Cerebellar nuclear complex (tissue), 1 donor: Measurements from ENCODE around the gene OR5M11.
"Not testable (repeated sequence)": the region's sequence is repeated elsewhere in the genome, so short reads cannot be mapped to it uniquely, and the experiment has no call there.

ENCODE experiments used
- DNase-seq, 2 experiments: peaks; one replicate each; lab custom pipeline; 2025; lab: John Stamatoyannopoulos, UW

The OR5M11 gene

GRCh38 chr11:56543157-56543556 is at the start of gene OR5M11:
TSS of gene OR5M11 (minus strand) at chr11:56543257. CDS start at chr11:56543257, 0 bp downstream.
- DNase-seq = no peak

DNA sequence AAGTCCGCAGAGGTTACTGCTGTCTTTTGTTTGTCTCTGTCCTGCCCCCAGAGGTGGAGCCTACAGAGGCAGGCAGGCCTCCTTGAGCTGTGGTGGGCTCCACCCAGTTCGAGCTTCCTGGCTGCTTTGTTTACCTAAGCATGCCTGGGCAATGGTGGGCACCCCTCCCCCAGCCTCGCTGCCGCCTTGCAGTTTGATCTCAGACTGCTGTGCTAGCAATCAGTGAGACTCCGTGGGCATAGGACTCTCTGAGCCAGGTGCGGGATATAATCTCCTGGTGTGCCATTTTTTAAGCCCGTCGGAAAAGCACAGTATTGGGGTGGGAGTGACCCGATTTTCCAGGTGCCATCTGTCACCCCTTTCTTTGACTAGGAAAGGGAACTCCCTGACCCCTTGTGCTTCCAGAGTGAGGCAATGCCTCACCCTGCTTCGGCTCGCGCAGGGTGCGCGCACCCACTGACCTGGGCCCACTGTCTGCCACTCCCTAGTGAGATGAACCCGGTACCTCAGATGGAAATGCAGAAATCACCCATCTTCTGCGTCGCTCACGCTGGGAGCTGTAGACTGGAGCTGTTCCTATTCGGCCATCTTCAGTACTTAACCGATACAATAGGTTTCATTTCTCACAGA is 49.1 kb upstream of the OR5M11 start:
- DNase-seq = not testable (repeated sequence)

DNA sequence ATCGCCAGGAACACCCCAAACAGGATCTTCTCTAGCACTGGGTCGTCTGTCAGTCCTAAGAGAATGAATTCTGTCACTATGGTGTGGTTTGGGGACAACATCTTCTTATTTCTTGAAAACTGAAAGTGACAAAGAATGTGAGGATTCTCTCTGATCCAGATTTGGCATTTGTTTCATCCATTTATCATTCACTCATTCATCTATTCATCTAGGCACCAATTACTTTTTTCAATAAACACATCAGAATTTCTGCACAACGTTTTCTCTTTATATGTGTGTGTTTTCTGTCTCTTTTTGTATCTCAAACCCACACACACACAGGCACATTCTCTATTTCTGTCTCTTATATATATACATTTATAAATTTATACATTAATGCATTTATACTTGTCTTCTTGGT is 34.6 kb upstream of the OR5M11 start, which contains the start of gene OR5M10:
OR5M10 (minus strand) TSS at position 101 of the 400 bp plus-strand sequence; CDS start at position 101, 0 bp downstream.
- DNase-seq = no peak

GRCh38 chr11:56558574-56558973 is 15.5 kb upstream of the OR5M11 start:
- DNase-seq = no peak

DNA sequence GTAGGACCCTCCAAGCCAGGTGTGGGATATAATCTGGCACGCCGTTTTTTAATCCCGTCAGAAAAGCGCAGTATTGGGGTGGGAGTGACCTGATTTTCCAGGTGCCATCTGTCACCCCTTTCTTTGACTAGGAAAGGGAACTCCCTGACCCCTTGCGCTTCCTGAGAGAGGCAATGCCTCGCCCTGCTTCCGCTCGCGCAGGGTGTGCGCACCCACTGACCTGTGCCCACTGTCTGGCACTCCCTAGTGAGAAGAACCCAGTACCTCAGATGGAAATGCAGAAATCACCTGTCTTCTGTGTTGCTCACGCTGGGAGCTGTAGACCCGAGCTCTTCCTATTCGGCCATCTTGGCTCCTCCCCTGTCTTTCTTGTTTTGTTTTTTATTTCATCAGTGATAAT is 11.6 kb upstream of the OR5M11 start:
- DNase-seq = not testable (repeated sequence)

DNA sequence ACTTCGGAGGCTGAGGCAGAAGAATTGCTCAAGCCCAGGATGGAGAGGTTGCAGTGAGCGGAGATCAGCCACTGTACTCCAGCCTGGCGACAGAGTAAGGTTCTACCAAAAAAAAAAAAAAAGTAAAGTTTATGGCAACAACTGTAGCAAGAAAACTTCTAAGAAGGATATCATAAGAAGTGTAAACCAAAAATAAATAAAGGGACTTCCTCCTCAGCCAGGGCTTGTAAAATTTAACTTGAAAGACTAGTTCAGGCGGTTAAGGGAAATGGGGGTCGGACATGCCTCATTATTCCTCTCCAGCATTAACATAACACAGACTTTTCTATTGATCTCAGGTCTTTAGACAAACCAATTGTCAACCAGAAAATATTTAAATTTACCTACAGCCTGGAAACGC is 2.5 kb upstream of the OR5M11 start:
- no peak for DNase-seq

DNA sequence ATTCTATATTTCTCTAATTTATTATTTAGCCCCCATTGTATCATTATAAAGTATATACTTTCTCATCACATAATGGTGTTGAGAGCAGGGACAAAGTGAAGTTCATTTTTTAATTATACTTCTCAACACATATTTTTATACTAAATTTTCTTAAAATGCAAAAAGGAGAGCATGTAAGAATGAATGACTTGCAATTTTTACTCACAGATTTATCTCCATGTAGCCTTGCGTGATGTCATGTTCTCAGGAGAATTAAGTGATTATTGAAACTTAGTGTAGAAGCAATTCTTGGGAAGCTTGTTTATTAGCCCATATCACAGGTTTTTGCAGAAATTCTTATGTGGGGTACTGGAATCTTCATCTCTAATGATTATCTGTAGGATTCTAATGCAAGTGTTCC is 682 bp upstream of the OR5M11 start:
- no peak for DNase-seq

DNA sequence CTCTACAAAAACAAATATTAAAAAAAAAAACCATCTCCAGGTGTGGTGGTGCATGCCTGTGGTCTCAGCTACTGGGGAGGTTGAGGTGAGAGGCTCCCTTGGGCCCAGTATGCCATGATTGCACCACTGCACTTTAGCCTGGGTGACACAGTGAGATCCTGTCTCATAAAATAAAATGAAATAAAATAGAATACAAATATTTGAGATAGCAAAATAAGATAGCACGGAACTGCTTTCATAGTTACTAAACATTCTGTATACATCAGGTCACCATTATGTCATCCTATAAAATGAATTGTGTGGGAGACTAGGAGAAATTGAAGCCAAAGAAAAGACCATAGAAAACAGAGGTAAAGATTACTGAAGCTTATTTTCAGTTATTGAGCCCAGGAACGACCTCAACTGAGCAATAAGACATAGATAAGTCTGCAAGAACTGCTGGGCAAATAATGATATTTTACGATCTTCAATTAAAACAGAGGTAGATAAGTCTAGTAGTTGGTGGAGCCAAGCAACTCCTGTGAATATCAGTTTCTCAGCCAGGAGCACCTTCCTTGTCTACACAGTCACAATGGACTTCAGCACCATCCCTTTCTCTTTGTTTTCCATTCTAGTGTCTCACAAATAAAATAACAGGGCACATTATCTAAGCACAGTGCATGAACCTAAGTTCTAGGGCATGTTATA is 9.9 kb downstream of the OR5M11 start:
- DNase-seq = no peak

DNA sequence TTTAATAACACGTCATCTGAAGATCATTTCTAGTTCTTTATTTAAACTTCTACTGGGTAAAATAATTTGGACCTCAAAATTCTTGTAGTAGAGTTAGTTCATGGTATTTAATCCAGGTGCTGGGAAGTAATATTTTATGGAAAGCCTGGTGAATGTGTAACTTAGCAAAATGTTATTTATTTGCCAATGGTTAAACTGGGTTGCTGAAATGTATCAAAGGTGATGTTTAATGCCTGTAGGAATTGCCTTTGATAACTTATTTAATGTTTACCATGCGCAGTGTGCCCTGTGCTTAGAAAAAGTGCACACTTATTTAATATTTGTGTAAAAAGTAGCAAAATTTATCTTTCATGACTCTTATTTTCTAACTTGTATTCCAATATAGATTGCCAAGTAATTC is 11.2 kb downstream of the OR5M11 start:
- DNase-seq = no peak

- DNase-seq = no peak
Measured at GRCh38 chr11:56522008-56522407, 21.0 kb downstream of the OR5M11 start.

DNA sequence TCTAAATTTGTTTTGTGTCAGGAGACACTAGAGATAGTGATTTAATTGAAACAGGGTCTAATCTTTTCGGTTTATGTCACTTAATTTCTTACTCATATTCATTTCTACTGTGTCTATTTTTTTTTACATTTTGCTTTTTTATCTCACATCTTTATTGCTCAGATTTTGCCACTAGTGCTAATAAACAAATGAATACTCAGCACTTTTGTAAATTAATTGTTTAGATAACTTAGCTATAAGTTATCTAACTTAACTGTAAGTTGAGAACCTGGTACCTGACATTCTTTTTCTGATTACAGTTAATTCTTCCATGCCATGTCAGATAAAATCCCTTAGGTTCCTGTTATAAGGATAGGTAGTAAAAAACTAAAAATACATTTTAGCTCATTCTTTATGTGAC is 29.8 kb downstream of the OR5M11 start:
- no peak for DNase-seq

GRCh38 chr11:56509439-56509838 is 33.6 kb downstream of the OR5M11 start:
- no peak for DNase-seq

DNA sequence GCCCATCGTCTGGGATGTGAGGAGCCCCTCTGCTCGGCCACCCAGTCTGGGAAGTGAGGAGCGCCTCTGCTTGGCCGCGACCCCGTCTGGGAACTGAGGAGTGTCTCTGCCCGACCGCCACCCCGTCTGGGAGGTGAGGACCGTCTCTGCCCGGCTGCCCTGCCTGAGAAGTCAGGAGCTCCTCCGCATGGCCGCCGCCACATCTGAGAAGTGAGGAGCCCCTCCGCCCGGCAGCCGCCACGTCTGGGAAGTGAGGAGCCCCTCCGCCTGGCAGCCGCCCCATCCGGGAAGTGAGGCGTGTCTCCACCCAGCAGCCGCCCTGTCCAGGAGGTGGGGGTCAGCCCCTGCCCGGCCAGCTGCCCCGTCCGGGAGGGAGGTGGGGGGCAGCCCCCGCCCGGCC is 46.0 kb downstream of the OR5M11 start:
- DNase-seq = no peak

DNA sequence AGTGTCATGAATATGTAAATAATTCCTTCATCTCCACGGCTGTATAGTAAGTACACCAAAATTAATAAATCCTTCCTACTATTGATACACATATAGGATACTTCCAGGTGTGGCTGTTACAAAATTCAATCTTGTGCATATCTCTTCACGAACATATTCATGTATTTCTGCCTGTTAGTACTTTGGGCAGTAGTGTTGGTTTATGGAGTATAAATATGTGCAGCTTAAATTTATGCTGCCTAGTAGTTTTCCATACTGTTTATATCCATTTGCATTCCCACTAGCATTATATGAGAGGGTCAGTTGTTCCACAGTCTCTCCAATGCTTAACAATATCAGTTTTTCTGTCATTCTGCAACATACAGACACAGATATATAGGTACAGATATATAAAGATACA is 47.9 kb downstream of the OR5M11 start:
- DNase-seq = no peak
